Prostate gland (tissue), 1 donor: ENCODE measurements around the gene TRAPPC3.

Experiments used
- POLR2A ChIP-seq: fragments of 450-650 bp; IDR thresholded peaks from one replicate; pipeline ENCODE4 v1.6.1; 2016; ENCODE audit warnings: antibody characterized with exemption, mild to moderate bottlenecking
- POLR2AphosphoS5 ChIP-seq: sonication (generic); formaldehyde crosslinking; IDR thresholded peaks from one replicate; pipeline ENCODE4 v1.6.1; 2017; ENCODE audit warnings: antibody characterized with exemption

GRCh38 chr1:36153476-36153875, 4.2 kb upstream of the TRAPPC3 start:
- TF ChIP-seq POLR2A, result no peak
- TF ChIP-seq POLR2AphosphoS5, result no peak
